ENCODE results near the gene OR2V2.
A peak's percentile ranks its signal among the peaks of the same experiment; 100 is the strongest.

OR2V2 gene

GRCh38 chr5:181188700-181189362, 41.4 kb downstream of the OR2V2 start:
- ChIA-PET POLR2A (interaction anchor here (1.4 to 2.2 kb wide), 2 partner anchors 18 to 55 kb away, joined by 3 to 8 read pairs; no protein-coding TSS in a partner anchor), CTCF (interaction anchor here (0.8 to 9.1 kb wide), 5 partner anchors 16 to 57 kb away, joined by 3 to 109 read pairs (median 3); partner anchors contain the start of gene TRIM7)
- no peak for DNase-seq (ENCODE audit: extremely low spot score)
- no peak for TF ChIP-seq CTCF (IDR thresholded peaks at IDR 0.05; ENCODE audit: control extremely low read depth, extremely low read depth, low read depth, missing control alignments)

- ChIA-PET POLR2A (interaction anchor here (0.7 to 2.2 kb wide), 3 partner anchors 18 to 66 kb away, joined by 3 to 8 read pairs (median 4); no protein-coding TSS in a partner anchor), CTCF (interaction anchor here (0.8 to 9.1 kb wide), 8 partner anchors 9 to 36 kb away, joined by 3 to 109 read pairs (median 3); partner anchors contain the start of gene TRIM7)
- no peak for DNase-seq (ENCODE audit: extremely low spot score)
- no peak for TF ChIP-seq CTCF (IDR thresholded peaks at IDR 0.05; ENCODE audit: control extremely low read depth, extremely low read depth, low read depth, missing control alignments)
Measured at GRCh38 chr5:181189363-181189961, 42.1 kb downstream of the OR2V2 start.

- DNase-seq (ENCODE audit: extremely low spot score), result no peak
- ChIA-PET POLR2A (interaction anchor here (0.7 to 2.2 kb wide), 3 partner anchors 17 to 65 kb away, joined by 3 to 8 read pairs (median 4); no protein-coding TSS in a partner anchor), CTCF (interaction anchor here (0.8 to 9.1 kb wide), 7 partner anchors 9 to 35 kb away, joined by 3 to 109 read pairs (median 3); partner anchors contain the start of gene TRIM7)
- no peak for TF ChIP-seq CTCF (IDR thresholded peaks at IDR 0.05; ENCODE audit: control extremely low read depth, extremely low read depth, low read depth, missing control alignments)
Measured at GRCh38 chr5:181189962-181190710, 42.8 kb downstream of the OR2V2 start.

GRCh38 chr5:181190711-181191525, 43.5 kb downstream of the OR2V2 start:
- ChIA-PET CTCF (interaction anchor here (1.0 to 9.1 kb wide), 8 partner anchors 10 to 407 kb away, joined by 3 to 109 read pairs (median 4); partner anchors contain the start of genes TRIM41 and TRIM7), POLR2A (interaction anchor here (1.2 to 2.2 kb wide), 3 partner anchors 16 to 32 kb away, joined by 4 to 8 read pairs (median 7); partner anchors contain the start of gene TRIM41)
- peak; percentile 36 for TF ChIP-seq CTCF (IDR thresholded peaks at IDR 0.05; ENCODE audit: control extremely low read depth, extremely low read depth, low read depth, missing control alignments)
- no peak for DNase-seq (ENCODE audit: extremely low spot score)

- TF ChIP-seq CTCF (IDR thresholded peaks at IDR 0.05; ENCODE audit: control extremely low read depth, extremely low read depth, low read depth, missing control alignments), result no peak
- ChIA-PET CTCF (interaction anchor here (1.0 to 9.1 kb wide), 4 partner anchors 13 to 407 kb away, joined by 3 to 109 read pairs (median 4); partner anchors contain the start of genes TRIM41 and TRIM7), POLR2A (interaction anchor here (1.2 to 1.8 kb wide), 2 partner anchors 15 to 31 kb away, joined by 4 to 7 read pairs; partner anchors contain the start of gene TRIM41)
- peak; percentile 92 for DNase-seq (ENCODE audit: extremely low spot score)
Measured at GRCh38 chr5:181191526-181192336, 44.3 kb downstream of the OR2V2 start.

Measured in GM10248 (cell line).